Neuron (in vitro differentiated cells): ENCODE results near the gene THYN1.

Source experiments
- H2AFZ ChIP-seq: one replicate; pipeline ENCODE4 v1.6.1; 2013; ENCODE audit warnings: low read depth, mild to moderate bottlenecking, inconsistent platforms, low read length, moderate library complexity
- H3K27me3 ChIP-seq: one replicate; pipeline ENCODE4 v1.6.1; 2013; ENCODE audit warnings: low read length; ENCODE audit not compliant: insufficient read depth
- H3K36me3 ChIP-seq: one replicate; pipeline ENCODE4 v1.6.1; 2013; ENCODE audit warnings: low read length; ENCODE audit not compliant: insufficient read depth
- H3K4me1 ChIP-seq: one replicate; pipeline ENCODE4 v1.6.1; 2013; ENCODE audit warnings: low read length; ENCODE audit not compliant: insufficient read depth
- H3K4me3 ChIP-seq: 2 replicates; pipeline ENCODE4 v1.5.1; 2013; ENCODE audit warnings: mild to moderate bottlenecking, low read length, moderate library complexity
- H3K9me3 ChIP-seq: one replicate; pipeline ENCODE4 v1.6.1; 2013; ENCODE audit warnings: low read length

THYN1 gene

DNA sequence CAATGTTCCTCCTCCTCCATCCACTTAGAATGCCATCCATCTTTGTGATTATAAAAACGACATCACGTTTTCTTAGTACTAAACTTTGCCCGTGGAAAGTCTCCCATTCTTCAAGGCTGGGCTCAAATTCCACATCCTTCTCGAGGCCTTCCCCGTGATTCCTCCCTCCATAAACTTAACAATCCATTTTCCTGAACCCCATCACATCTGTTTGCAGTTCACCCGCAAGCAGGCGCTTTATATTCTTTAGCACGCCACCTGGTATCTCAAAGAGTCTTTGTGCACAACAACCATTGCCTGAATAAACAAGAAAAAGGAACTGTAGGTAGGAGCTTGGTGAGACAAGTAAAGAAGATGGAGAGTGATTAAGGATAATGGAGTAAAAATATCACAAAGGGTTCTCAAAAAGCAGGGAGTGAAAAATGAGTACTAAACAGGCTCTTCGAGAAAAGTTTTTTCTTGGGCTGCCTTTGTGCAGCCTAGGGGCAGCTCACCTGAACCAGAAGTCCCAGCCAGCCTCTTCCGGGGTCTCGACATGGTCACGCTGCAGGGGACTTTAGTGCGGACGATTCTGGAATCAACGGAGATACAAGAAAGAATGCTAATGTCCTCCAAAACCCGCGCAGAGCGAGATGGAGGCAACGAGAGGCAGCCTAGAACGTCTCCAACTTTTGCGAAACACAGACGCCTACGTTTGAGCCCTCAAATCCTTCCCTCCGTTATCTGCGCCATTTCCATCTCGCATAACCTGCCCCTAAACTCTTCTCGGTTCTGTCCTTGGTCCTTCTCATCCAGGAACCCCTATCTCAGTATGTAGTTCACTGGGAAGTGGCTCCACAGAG, 585 bp downstream of the THYN1 start:
- peaks cover 34% of the 10 kb centered on the region for H3K36me3 ChIP-seq
- peak overlapping the region; percentile 79 for H2AFZ ChIP-seq
- peaks cover 17% of the 10 kb centered on the region for H3K4me1 ChIP-seq
- peak overlapping the region; percentile 85 for H3K4me3 ChIP-seq
- no peaks in the 10 kb centered on the region for H3K27me3 ChIP-seq
- no peaks in the 10 kb centered on the region for H3K9me3 ChIP-seq

DNA sequence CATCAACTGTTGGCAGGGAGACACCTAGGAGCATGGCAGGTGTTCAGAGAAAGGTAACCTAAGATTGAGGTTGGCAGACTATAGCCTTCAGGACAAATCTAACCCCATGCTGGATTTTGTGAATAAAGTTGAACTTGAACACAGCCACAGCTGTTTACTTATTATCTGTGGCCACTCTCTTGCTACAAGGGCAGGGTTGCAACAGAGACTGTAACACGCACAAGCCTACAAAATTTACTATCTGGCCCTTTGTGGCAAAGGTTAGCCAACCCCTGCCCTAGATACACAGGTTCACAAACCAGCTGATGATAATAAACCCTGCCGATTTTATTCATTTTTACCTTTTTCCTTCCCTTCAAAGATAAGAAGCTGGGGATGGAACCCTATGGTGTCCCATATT, 2.5 kb downstream of the THYN1 start:
- Histone ChIP-seq H2AFZ (no peak overlapping the region), H3K36me3 (peaks cover 48% of the 10 kb centered on the region), H3K27me3 (no peaks in the 10 kb centered on the region), H3K9me3 (no peaks in the 10 kb centered on the region), H3K4me3 (no peak overlapping the region), H3K4me1 (peaks cover 17% of the 10 kb centered on the region)

DNA sequence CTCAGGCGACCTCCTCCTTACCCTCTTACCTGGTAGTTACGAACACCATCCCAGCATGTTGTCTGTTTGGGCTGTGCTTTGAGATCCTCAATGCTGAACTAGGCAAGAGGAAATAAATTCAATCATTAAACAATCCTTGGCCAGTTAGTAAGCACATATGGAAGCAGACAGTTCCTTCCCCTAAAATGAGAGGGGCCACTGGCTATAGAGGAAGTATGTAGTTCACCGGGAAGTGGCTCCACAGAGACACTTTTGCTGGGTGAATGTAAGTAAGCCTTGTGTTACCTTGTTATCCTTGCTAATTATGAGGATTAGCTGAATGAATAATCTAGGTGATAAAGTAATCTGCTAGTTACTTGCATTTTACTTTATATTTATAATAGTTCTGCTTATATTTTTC, 2.9 kb downstream of the THYN1 start:
- Histone ChIP-seq H2AFZ (no peak overlapping the region), H3K4me3 (no peak overlapping the region), H3K9me3 (no peaks in the 10 kb centered on the region), H3K4me1 (peaks cover 17% of the 10 kb centered on the region), H3K27me3 (no peaks in the 10 kb centered on the region), H3K36me3 (peaks cover 48% of the 10 kb centered on the region)

DNA sequence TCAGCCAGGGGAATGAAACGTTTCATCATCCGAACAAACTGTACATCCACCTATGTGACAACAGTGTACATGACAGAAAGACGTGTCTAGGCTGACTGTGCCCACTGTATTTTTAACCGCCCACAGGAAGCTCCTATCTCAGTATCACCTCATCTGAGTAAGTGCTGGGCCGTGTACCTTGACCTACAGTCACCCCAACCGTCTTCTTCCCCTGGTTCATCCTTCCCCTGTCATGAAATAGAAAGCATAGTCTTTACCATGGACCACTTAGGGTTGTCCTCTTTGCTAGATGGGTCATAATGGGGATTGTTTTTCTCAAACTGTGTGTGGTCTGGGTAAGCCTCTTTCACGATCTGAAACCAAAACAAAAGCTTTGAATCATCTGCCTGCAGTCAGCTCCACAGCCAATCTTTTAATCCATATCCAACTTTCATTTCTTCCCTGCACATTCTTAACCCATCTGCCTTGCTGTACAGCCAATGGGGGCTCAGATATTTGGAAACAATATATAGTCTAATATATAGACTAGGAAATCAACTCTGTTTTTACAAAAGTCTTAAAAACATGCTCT, 4.2 kb downstream of the THYN1 start:
- H2AFZ ChIP-seq, result no peak overlapping the region
- H3K9me3 ChIP-seq, result no peaks in the 10 kb centered on the region
- H3K4me3 ChIP-seq, result no peak overlapping the region
- H3K27me3 ChIP-seq, result no peaks in the 10 kb centered on the region
- H3K4me1 ChIP-seq, result peaks cover 11% of the 10 kb centered on the region
- H3K36me3 ChIP-seq, result peaks cover 57% of the 10 kb centered on the region

- Histone ChIP-seq H3K4me1 (peaks cover 2% of the 10 kb centered on the region), H3K36me3 (peaks cover 75% of the 10 kb centered on the region), H3K9me3 (no peaks in the 10 kb centered on the region), H3K4me3 (no peak overlapping the region), H2AFZ (no peak overlapping the region), H3K27me3 (no peaks in the 10 kb centered on the region)
Observed at GRCh38 chr11:134246678-134247077, 6.5 kb downstream of the THYN1 start.

GRCh38 chr11:134246100-134246499, 7.1 kb downstream of the THYN1 start:
- peaks cover 78% of the 10 kb centered on the region for H3K36me3 ChIP-seq
- no peaks in the 10 kb centered on the region for H3K4me1 ChIP-seq
- no peak overlapping the region for H3K4me3 ChIP-seq
- no peaks in the 10 kb centered on the region for H3K27me3 ChIP-seq
- H2AFZ ChIP-seq, result no peak overlapping the region
- no peaks in the 10 kb centered on the region for H3K9me3 ChIP-seq

GRCh38 chr11:134245434-134245833, 7.7 kb downstream of the THYN1 start:
- Histone ChIP-seq H2AFZ (no peak overlapping the region), H3K36me3 (peaks cover 75% of the 10 kb centered on the region), H3K4me3 (no peak overlapping the region), H3K9me3 (no peaks in the 10 kb centered on the region), H3K4me1 (no peaks in the 10 kb centered on the region), H3K27me3 (no peaks in the 10 kb centered on the region)

- Histone ChIP-seq H3K27me3 (no peaks in the 10 kb centered on the region), H3K9me3 (no peaks in the 10 kb centered on the region), H3K4me3 (no peak overlapping the region), H3K4me1 (no peaks in the 10 kb centered on the region), H3K36me3 (peaks cover 70% of the 10 kb centered on the region), H2AFZ (no peak overlapping the region)
Observed at GRCh38 chr11:134244593-134244992, 8.6 kb downstream of the THYN1 start.

- Histone ChIP-seq H2AFZ (no peak overlapping the region), H3K27me3 (no peaks in the 10 kb centered on the region), H3K9me3 (no peaks in the 10 kb centered on the region), H3K36me3 (peaks cover 68% of the 10 kb centered on the region), H3K4me1 (no peaks in the 10 kb centered on the region), H3K4me3 (no peak overlapping the region)
Observed at GRCh38 chr11:134243913-134244312, 9.2 kb downstream of the THYN1 start.

GRCh38 chr11:134242376-134242775, 10.8 kb downstream of the THYN1 start:
- H3K4me1 ChIP-seq, result no peaks in the 10 kb centered on the region
- H3K4me3 ChIP-seq, result no peak overlapping the region
- no peaks in the 10 kb centered on the region for H3K27me3 ChIP-seq
- peaks cover 59% of the 10 kb centered on the region for H3K36me3 ChIP-seq
- H3K9me3 ChIP-seq, result no peaks in the 10 kb centered on the region
- H2AFZ ChIP-seq, result no peak overlapping the region

DNA sequence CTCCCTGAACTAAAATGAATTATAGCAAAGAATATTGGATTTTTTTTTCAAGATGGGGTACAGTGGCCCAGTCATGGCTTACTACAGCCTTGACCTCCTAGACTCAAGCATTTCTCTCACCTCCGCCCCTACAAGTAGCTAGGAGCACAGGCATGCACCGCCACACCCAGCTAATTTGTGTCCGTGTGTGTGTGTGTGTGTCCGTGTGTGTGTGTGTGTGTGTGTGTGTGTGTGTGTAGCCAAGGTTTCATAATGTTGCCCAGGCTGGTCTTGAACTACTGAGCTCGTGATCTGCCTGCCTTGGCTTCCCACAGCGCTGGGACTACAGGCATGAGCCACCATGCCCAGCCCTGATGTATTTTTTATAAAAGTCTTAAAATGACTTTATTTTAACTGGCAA, 12.6 kb downstream of the THYN1 start:
- Histone ChIP-seq H3K4me1 (no peaks in the 10 kb centered on the region), H2AFZ (no peak overlapping the region), H3K4me3 (no peak overlapping the region), H3K27me3 (no peaks in the 10 kb centered on the region), H3K9me3 (no peaks in the 10 kb centered on the region), H3K36me3 (peaks cover 50% of the 10 kb centered on the region)

DNA sequence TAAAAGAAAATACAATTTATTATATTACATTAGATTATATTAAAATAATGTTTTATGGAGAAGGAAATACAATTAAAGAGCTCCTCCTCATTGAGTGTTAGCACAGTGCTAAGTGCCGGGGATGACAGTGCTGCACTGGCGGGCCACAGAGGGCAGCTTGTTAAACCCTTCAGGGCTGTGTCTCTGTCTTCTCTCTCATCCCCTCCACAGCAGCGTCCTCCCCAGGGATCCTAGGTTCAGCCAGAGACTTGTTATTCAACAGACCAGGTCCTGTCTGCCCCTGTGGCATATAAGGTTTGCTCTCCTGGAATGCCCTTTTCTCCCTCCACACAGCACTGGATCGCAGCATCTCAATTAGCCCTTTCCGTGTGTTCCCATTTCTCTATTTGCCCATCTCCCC, 14.2 kb downstream of the THYN1 start:
- H3K27me3 ChIP-seq, result no peaks in the 10 kb centered on the region
- no peaks in the 10 kb centered on the region for H3K9me3 ChIP-seq
- peaks cover 48% of the 10 kb centered on the region for H3K36me3 ChIP-seq
- H3K4me3 ChIP-seq, result no peak overlapping the region
- no peak overlapping the region for H2AFZ ChIP-seq
- no peaks in the 10 kb centered on the region for H3K4me1 ChIP-seq

DNA sequence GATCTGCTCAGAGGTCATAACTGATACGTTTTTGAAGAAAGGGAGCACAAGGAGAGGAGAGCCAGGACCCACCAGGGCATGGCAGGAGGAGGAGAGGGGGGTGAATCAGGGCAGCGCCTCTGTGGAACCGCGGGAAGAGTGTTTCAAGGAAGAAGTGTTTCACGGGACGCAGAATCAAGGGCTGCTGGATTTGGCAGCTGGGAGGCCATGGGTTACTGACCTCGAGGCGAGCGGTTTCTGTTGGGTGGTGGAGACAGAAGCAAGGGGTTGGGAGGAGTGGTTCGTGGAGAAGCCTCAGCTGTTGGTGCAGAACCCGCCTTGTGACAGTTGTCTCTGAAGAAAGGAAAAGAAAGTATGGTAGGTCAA, 15.6 kb downstream of the THYN1 start:
- Histone ChIP-seq H3K27me3 (no peaks in the 10 kb centered on the region), H2AFZ (no peak overlapping the region), H3K4me3 (no peak overlapping the region), H3K36me3 (peaks cover 37% of the 10 kb centered on the region), H3K9me3 (no peaks in the 10 kb centered on the region), H3K4me1 (no peaks in the 10 kb centered on the region)
